ENCODE measurements around the gene DDX42.

DNA sequence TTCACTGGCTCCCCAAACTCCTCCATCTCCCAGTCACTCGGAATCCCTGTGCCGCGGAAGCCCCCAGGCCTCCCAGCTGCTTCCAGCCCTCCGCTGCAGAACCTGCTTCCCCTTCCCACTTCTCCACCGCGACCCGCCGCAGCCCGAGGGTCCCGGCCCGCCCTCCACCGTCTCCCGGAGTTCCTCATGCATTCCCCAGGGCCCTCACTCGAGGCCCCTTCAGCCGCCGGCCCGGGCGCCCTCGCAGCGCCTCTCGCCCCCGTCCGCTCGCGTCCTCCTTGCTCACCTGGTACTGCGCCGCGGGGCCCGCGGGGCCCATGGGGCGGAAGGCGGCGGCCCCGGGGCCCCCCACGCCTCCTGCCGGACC, 68.2 kb downstream of the DDX42 start:
- TF ChIP-seq POLR2A (IDR thresholded peaks at IDR 0.05; ENCODE audit: low read depth) (no peak), CTCF (IDR thresholded peaks at IDR 0.05) (no peak), POLR2AphosphoS5 (IDR thresholded peaks at IDR 0.05) (no peak)

Measured in esophagus muscularis mucosa (tissue), 3 donors.